ENCODE measurements around the gene CDC42EP5. TPM values are rescaled to one million over a fixed set of nuclear protein-coding genes. Genes with fewer than 3 reads are reported as not detected.
"Not testable (repeated sequence)": the region's sequence is repeated elsewhere in the genome, so short reads cannot be mapped to it uniquely, and the experiment has no call there.

The CDC42EP5 gene
- polyA plus RNA-seq, 1 of the 3 experiments (the other 2 are of a cell fraction) = 13.5 TPM

GRCh38 chr19:54509200-54509940 lies 36.3 kb upstream of the CDC42EP5 start:
- H3K4me3 ChIP-seq (ENCODE audit: low read depth in 2 of 2, low read length in 1 of 2); H2AFZ ChIP-seq (ENCODE audit: low read depth); DNase-seq; H3K79me2 ChIP-seq (ENCODE audit: insufficient read depth); CTCF ChIA-PET; H3F3A ChIP-seq (replicated peaks; ENCODE audit: insufficient read depth); H3K9me3 ChIP-seq; H3K36me3 ChIP-seq (replicated peaks in 1 of 2; ENCODE audit: control insufficient read depth in 1 of 2, insufficient read depth in 2 of 2, low read length in 1 of 2); H4K20me1 ChIP-seq (ENCODE audit: insufficient read depth); H3K27ac ChIP-seq (ENCODE audit: low read depth in 2 of 2, low read length in 1 of 2); H3K4me2 ChIP-seq; H3K4me1 ChIP-seq (ENCODE audit: control insufficient read depth in 1 of 2, insufficient read depth in 2 of 2, low read depth in 1 of 2, low read length in 1 of 2); POLR2A ChIA-PET; H3K9me2 ChIP-seq; H3K9ac ChIP-seq: not testable (repeated sequence)
- no CpG with 5 or more reads among the region's 21 CpGs for WGBS (ENCODE audit: low lambda C conversion rate)
- H3K27me3 ChIP-seq (ENCODE audit: insufficient read depth) = peaks cover 36% of the 10 kb centered on the region

GRCh38 chr19:54508487-54508886 lies 35.4 kb upstream of the CDC42EP5 start:
- H3K9me2 ChIP-seq; H4K20me1 ChIP-seq (ENCODE audit: insufficient read depth); H3K9ac ChIP-seq; H2AFZ ChIP-seq (ENCODE audit: low read depth); H3K4me1 ChIP-seq (ENCODE audit: control insufficient read depth in 1 of 2, insufficient read depth in 2 of 2, low read depth in 1 of 2, low read length in 1 of 2); H3K9me3 ChIP-seq; POLR2A ChIA-PET; H3K4me3 ChIP-seq (ENCODE audit: low read depth in 2 of 2, low read length in 1 of 2); H3K27ac ChIP-seq (ENCODE audit: low read depth in 2 of 2, low read length in 1 of 2); H3K79me2 ChIP-seq (ENCODE audit: insufficient read depth); H3K36me3 ChIP-seq (replicated peaks in 1 of 2; ENCODE audit: control insufficient read depth in 1 of 2, insufficient read depth in 2 of 2, low read length in 1 of 2); H3K4me2 ChIP-seq; H3F3A ChIP-seq (replicated peaks; ENCODE audit: insufficient read depth); DNase-seq: not testable (repeated sequence)
- peaks cover 30% of the 10 kb centered on the region for H3K27me3 ChIP-seq (ENCODE audit: insufficient read depth)
- 10% methylated on average over 2 of the region's 3 CpGs for WGBS (ENCODE audit: low lambda C conversion rate)
- CTCF ChIA-PET = interaction anchor here (0.6 kb wide), 1 partner anchor 28 kb away, joined by 3 read pairs; no protein-coding TSS in a partner anchor

GRCh38 chr19:54507824-54508223 lies 34.7 kb upstream of the CDC42EP5 start:
- H3K4me1 ChIP-seq (ENCODE audit: control insufficient read depth in 1 of 2, insufficient read depth in 2 of 2, low read depth in 1 of 2, low read length in 1 of 2) = no peaks in the 10 kb centered on the region
- H3K36me3 ChIP-seq (replicated peaks in 1 of 2; ENCODE audit: control insufficient read depth in 1 of 2, insufficient read depth in 2 of 2, low read length in 1 of 2) = no peaks in the 10 kb centered on the region
- H3K9me2 ChIP-seq = no peaks in the 10 kb centered on the region
- POLR2A ChIA-PET = no interaction called here
- no peaks in the 10 kb centered on the region for H3K79me2 ChIP-seq (ENCODE audit: insufficient read depth)
- 5% methylated on average over 11 of the region's 12 CpGs for WGBS (ENCODE audit: low lambda C conversion rate)
- H3K4me2 ChIP-seq = no peak overlapping the region
- H3F3A ChIP-seq (replicated peaks; ENCODE audit: insufficient read depth) = no peaks in the 10 kb centered on the region
- DNase-seq = no peak
- H2AFZ ChIP-seq (ENCODE audit: low read depth) = no peak overlapping the region
- CTCF ChIA-PET = interaction anchor here (0.6 kb wide), 1 partner anchor 27 kb away, joined by 3 read pairs; no protein-coding TSS in a partner anchor
- peaks cover 24% of the 10 kb centered on the region for H3K27me3 ChIP-seq (ENCODE audit: insufficient read depth)
- no peaks in the 10 kb centered on the region for H3K9me3 ChIP-seq
- H3K9ac ChIP-seq = no peak overlapping the region
- no peaks in the 10 kb centered on the region for H4K20me1 ChIP-seq (ENCODE audit: insufficient read depth)
- no peak overlapping the region for H3K27ac ChIP-seq (ENCODE audit: low read depth in 2 of 2, low read length in 1 of 2)
- no peak overlapping the region for H3K4me3 ChIP-seq (ENCODE audit: low read depth in 2 of 2, low read length in 1 of 2)
- TF ChIP-seq CTCF (IDR thresholded peaks at IDR 0.05) = no peak
- no peak for TF ChIP-seq REST (IDR thresholded peaks at IDR 0.05; ENCODE audit: low read depth, low read length)
- TF ChIP-seq FOXM1 (IDR thresholded peaks at IDR 0.05; ENCODE audit: low read depth) = no peak
- no peak for TF ChIP-seq MEF2A (IDR thresholded peaks at IDR 0.05; ENCODE audit: borderline replicate concordance, low read depth)
- no peak for TF ChIP-seq RXRA (IDR thresholded peaks at IDR 0.05; ENCODE audit: borderline replicate concordance, low read depth)
- no peak for TF ChIP-seq TCF12 (IDR thresholded peaks at IDR 0.05)
- TF ChIP-seq IRF3 (IDR thresholded peaks at IDR 0.05; ENCODE audit: low read depth, low read length) = no peak
- no peak for TF ChIP-seq MAX (IDR thresholded peaks at IDR 0.05; ENCODE audit: low read depth)
- TF ChIP-seq CHD2 (IDR thresholded peaks at IDR 0.05; ENCODE audit: low read length, partially characterized antibody) = no peak
- no peak for TF ChIP-seq NRF1 (IDR thresholded peaks at IDR 0.05; ENCODE audit: low read depth, low read length)
- TF ChIP-seq SMC3 (IDR thresholded peaks at IDR 0.05; ENCODE audit: low read depth, low read length) = no peak
- no peak for TF ChIP-seq YY1 (IDR thresholded peaks at IDR 0.05; ENCODE audit: low read depth)
- no peak for TF ChIP-seq PBX3 (IDR thresholded peaks at IDR 0.05)
- no peak for TF ChIP-seq ELF1 (IDR thresholded peaks at IDR 0.05)
